ENCODE data around the gene SEPTIN11.
A peak's percentile ranks its signal among the peaks of the same experiment; 100 is the strongest.

The SEPTIN11 gene

DNA sequence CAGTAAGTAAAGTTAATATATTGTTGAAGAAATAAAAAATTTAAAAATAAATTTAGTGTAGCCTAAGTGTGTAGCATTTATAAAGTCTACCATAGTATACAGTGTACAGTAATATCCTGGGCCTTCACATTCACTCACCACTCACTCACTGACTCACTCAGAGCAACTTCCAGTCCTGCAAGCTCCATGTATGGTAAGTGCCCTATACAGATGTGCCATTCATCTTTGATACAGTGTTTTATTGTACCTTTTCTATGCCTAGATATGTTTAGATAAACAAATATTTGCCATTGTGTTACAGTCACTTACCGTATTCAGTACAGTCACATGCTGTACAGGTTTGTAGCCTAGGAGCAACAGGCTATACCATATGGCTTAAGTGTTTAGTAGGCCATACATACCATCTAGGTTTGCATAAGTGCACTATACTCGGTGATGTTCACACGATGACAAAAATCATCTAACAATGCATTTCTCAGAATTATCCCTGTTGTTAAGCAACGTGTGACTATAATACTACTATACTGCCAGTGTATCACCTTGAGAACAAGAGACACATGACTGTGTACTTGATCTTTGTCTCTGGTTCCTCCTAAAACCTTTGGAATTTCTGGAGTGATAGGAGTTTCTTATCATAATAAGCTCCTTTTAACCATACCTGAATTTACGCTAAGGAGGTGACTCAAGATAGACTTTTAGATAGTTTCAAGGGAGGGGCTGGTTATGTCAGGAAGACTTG lies 25.8 kb upstream of the SEPTIN11 start:
- no peak for TF ChIP-seq ZBTB6 (tag by site-specific recombination; IDR thresholded peaks at IDR 0.05)
- 0 out of 2 replicates have a peak, but pooled peaks have one; percentile 20 for TF ChIP-seq SCRT2 (tag by site-specific recombination; IDR thresholded peaks at IDR 0.05)
- Histone ChIP-seq H3K4me1 (ENCODE audit: control insufficient read depth, insufficient read depth, low read length) (no peaks in the 10 kb centered on the region), H3K27ac (ENCODE audit: extremely low read depth, low read depth, low read length) (no peak overlapping the region), H3K36me3 (ENCODE audit: control insufficient read depth in 2 of 2, insufficient read depth in 1 of 2, low read length in 2 of 2) (no peaks in the 10 kb centered on the region), H3K9me3 (ENCODE audit: control insufficient read depth, insufficient read depth, low read depth, low read length) (no peaks in the 10 kb centered on the region), H3K4me3 (ENCODE audit: low read depth, low read length) (no peak overlapping the region)
- CTCF ChIA-PET = no interaction called here
- POLR2A ChIA-PET = no interaction called here

- CTCF ChIA-PET = no interaction called here
- TF ChIP-seq, protein P1, sequence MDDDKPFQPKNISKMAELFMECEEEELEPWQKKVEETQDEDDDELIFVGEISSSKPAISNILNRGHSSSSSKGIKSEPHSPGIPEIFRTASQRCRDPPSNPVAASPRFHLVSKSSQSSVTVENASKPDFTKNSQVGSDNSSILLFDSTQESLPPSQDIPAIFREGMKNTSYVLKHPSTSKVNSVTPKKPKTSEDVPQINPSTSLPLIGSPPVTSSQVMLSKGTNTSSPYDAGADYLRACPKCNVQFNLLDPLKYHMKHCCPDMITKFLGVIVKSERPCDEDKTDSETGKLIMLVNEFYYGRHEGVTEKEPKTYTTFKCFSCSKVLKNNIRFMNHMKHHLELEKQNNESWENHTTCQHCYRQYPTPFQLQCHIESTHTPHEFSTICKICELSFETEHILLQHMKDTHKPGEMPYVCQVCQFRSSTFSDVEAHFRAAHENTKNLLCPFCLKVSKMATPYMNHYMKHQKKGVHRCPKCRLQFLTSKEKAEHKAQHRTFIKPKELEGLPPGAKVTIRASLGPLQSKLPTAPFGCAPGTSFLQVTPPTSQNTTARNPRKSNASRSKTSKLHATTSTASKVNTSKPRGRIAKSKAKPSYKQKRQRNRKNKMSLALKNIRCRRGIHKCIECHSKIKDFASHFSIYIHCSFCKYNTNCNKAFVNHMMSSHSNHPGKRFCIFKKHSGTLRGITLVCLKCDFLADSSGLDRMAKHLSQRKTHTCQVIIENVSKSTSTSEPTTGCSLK (tag by site-specific recombination; IDR thresholded peaks at IDR 0.05) = no peak
- TF ChIP-seq ZNF274 (IDR thresholded peaks at IDR 0.05; ENCODE audit: low read length) = no peak
- TF ChIP-seq ZNF274 (tag by site-specific recombination; IDR thresholded peaks at IDR 0.05; ENCODE audit: borderline replicate concordance) = no peak
- TF ChIP-seq ZSCAN4 (tag by site-specific recombination; IDR thresholded peaks at IDR 0.05) = no peak
- no peak for TF ChIP-seq KLF10 (tag by site-specific recombination; IDR thresholded peaks at IDR 0.05)
- no peak for TF ChIP-seq OSR2 (tag by site-specific recombination; IDR thresholded peaks at IDR 0.05)
- no peak for TF ChIP-seq ZNF112 (tag by site-specific recombination; IDR thresholded peaks at IDR 0.05)
- no peak for TF ChIP-seq ZNF138 (tag by site-specific recombination; IDR thresholded peaks at IDR 0.05; ENCODE audit: borderline replicate concordance)
- no peak for TF ChIP-seq MZF1 (tag by site-specific recombination; IDR thresholded peaks at IDR 0.05; ENCODE audit: borderline replicate concordance)
- no peak for TF ChIP-seq ZNF140 (tag by site-specific recombination; IDR thresholded peaks at IDR 0.05)
- TF ChIP-seq ZNF837 (tag by site-specific recombination; IDR thresholded peaks at IDR 0.05) = no peak
- no peak for TF ChIP-seq ELK4 (IDR thresholded peaks at IDR 0.05; ENCODE audit: borderline replicate concordance, low read depth, low read length)
- no peak for TF ChIP-seq ZNF629 (tag by site-specific recombination; IDR thresholded peaks at IDR 0.05)
- TF ChIP-seq ZNF623 (tag by site-specific recombination; IDR thresholded peaks at IDR 0.05) = no peak
- TF ChIP-seq, protein P2, sequence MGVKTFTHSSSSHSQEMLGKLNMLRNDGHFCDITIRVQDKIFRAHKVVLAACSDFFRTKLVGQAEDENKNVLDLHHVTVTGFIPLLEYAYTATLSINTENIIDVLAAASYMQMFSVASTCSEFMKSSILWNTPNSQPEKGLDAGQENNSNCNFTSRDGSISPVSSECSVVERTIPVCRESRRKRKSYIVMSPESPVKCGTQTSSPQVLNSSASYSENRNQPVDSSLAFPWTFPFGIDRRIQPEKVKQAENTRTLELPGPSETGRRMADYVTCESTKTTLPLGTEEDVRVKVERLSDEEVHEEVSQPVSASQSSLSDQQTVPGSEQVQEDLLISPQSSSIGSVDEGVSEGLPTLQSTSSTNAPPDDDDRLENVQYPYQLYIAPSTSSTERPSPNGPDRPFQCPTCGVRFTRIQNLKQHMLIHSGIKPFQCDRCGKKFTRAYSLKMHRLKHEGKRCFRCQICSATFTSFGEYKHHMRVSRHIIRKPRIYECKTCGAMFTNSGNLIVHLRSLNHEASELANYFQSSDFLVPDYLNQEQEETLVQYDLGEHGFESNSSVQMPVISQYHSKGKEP (tag by site-specific recombination; IDR thresholded peaks at IDR 0.05) = no peak
- TF ChIP-seq ZNF488 (tag by site-specific recombination; IDR thresholded peaks at IDR 0.05) = no peak
- TF ChIP-seq ZNF600 (tag by site-specific recombination; IDR thresholded peaks at IDR 0.05) = no peak
- TF ChIP-seq ZNF362 (tag by site-specific recombination; IDR thresholded peaks at IDR 0.05) = no peak
- TF ChIP-seq ZNF37A (tag by site-specific recombination; IDR thresholded peaks at IDR 0.05) = no peak
- Histone ChIP-seq H3K36me3 (ENCODE audit: control insufficient read depth in 2 of 2, insufficient read depth in 1 of 2, low read length in 2 of 2) (no peaks in the 10 kb centered on the region), H3K9me3 (ENCODE audit: control insufficient read depth, insufficient read depth, low read depth, low read length) (no peaks in the 10 kb centered on the region), H3K27ac (ENCODE audit: extremely low read depth, low read depth, low read length) (no peak overlapping the region), H3K4me1 (ENCODE audit: control insufficient read depth, insufficient read depth, low read length) (no peaks in the 10 kb centered on the region), H3K4me3 (ENCODE audit: low read depth, low read length) (no peak overlapping the region)
- POLR2A ChIA-PET = no interaction called here
These were observed 22.7 kb upstream of the SEPTIN11 start for GRCh38 chr4:76926841-76927240.
